Measurements from ENCODE around the gene ARSA.

The ARSA gene

DNA sequence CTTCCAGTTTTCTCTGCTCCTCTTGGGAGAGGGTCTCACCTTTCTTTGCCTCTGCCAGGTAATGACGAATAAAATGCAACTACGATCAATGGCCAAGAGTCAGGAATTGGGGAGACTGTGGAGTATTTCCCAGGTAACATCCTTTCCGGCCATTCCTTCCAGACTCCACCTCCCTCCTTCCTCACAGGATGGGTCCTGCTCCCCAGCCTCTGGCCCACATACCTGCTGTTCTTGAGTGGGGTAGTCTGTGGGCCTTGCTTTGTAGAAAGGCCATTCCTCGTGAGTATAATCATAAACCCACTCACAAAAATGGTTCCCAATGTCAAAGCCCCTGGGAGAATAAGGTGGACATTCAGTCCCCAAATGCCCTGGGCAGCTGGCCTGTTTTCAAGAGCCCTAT is 48.2 kb downstream of the ARSA start:
- DNase-seq (ENCODE audit: low read depth): no peak

GRCh38 chr22:50578776-50579310 is 49.1 kb downstream of the ARSA start:
- DNase-seq (ENCODE audit: low read depth): no peak

DNA sequence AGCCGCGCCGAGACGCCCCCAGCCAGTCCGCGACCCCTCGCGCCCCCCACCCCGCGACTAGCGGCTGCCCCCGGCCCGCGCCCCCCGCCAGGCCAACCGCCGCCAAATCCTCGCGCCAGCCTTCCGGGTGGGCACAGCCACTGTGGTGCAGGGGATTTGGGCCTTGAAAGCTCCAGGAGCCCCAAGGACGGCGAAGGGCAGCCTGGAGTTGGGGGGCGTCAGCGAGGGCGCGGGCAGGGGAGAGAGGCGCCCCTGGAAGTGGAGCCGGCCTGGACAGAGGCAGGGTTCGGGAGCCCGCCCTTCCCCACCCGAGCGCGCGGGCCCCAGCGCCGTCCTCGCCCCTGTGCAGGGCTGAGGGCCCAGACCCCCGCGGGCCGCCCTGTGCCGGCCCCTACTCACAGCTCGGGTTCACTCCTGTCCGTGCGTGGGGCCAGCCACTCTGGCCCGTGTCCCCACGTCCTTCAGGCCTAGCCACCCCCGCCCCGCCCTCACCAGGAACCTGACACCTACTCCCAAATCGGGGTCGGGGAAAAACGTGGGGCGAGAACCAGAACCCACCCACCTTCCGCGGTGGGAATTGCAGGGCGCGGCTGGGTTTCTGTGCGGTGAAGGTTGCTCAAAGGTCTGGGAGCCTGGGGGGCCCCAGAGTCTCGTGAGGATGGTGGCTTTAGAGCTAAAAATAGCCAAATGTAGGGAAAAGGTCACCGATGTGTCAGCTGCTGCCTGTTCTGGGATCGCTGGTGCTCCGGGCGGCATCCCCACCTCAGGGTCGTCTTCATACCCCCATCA is 49.8 kb downstream of the ARSA start, which contains the start of gene CPT1B:
CPT1B (minus strand) TSS at position 441 of the 789 bp plus-strand sequence. CDS start 512 bp downstream, outside the sequence.
- no peak for DNase-seq (ENCODE audit: low read depth)

GRCh38 chr22:50577697-50577986 is 50.3 kb downstream of the ARSA start:
- DNase-seq (ENCODE audit: low read depth): no peak

GRCh38 chr22:50576806-50577696 is 50.9 kb downstream of the ARSA start:
- no peak for DNase-seq (ENCODE audit: low read depth)

DNA sequence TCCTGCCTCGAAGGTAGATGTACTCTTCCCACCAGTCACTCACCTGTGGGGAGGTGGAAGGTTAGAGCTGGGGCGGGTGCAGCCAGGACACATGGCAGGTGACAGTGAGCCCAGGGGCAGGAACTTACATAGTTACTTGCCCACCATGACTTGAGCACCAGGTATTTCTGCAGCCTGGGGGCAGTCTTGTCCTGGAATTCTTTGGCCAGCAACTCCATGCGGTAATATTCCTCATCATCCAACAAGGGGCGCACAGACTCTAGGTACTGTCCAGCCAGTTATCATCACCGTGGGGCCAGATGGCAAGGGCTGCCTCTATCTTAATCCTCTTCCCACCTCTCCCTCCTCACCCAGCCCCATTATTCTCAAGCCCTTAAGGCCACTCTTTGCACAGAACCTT is 51.9 kb downstream of the ARSA start:
- DNase-seq (ENCODE audit: low read depth): no peak

DNA sequence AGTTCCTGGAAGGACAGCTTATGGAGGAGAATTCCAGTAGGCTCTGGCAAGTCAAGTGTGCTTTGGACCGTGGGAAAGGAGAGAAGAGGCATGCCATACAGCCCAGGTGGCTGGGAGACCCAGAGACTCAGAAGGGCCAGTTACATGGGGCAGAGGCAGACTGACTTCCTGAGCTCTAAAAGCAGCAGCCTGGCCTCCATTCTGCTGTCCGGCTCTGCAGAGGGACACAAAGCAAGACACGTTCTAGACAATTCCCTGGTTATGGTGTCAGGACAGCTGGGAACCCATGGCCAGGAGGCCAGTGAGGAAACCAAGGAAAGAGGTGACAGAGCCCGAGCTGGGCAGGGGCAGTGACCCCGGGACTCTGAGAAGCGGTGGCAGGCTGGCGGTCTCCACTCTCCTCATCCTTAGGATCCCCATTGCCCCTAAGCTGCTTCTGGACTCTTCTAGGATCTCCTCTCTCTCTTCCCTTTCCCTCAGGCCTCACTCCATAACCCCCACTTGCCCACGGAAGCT is 52.5 kb downstream of the ARSA start:
- DNase-seq (ENCODE audit: low read depth): no peak
